Lung microvascular endothelial cell (primary cell): ENCODE results near the gene HLF. TPM values are rescaled to one million over a fixed set of nuclear protein-coding genes. Genes with fewer than 3 reads are reported as not detected.

Experiments
- DNase-seq, 2 donors: peaks; one replicate each; pipeline versions ENCODE4 v3.0.0 to v3.0.0-alpha.2; 2010; ENCODE audit warnings: low read depth in 2 of 2
- total RNA-seq: library from RNA; depleted of rRNA; stranded (reverse); fragments of >200 nt; gene quantifications from 2 replicates; pipeline ENCODE4 v1.2.1, GENCODE V29; 2014

HLF gene
- total RNA-seq, 1 donor from 2014 or later: not detected

DNA sequence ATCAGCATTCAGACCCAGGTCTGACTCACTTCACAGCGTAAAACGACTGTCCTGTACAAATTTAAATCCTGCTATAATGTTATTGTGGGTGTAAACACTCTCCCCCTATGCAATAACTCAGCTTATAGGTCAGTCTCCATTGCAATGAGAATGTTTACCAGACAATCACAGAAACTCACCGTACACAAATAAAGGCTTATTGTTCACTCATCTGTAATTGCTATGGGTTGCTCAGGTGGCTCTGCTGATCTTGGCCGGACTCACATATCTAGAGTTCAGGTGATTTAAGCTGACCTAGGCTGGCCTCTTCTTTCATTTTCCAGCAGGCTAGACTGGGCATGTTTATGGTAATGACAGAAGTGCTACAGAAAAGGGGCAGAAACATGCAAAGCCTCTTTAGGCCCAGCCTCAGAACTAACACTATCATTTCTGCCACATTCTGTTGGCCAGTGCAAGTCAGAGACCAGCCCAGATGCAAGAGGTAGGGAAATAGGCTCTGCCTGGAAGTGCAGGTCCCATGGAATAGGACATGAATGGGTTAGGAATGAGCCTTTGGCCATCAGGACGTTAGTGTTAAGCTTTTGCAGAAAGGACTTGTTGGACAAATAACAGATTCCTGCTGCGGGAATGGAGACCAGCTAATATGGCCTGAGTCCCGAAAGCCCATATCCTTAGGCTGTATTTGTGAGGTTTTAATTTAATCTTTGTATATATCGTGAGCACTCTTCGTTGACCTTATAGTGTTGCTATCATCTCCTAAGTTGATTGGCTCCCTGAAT is 44.0 kb downstream of the HLF start:
- no peak for DNase-seq

DNA sequence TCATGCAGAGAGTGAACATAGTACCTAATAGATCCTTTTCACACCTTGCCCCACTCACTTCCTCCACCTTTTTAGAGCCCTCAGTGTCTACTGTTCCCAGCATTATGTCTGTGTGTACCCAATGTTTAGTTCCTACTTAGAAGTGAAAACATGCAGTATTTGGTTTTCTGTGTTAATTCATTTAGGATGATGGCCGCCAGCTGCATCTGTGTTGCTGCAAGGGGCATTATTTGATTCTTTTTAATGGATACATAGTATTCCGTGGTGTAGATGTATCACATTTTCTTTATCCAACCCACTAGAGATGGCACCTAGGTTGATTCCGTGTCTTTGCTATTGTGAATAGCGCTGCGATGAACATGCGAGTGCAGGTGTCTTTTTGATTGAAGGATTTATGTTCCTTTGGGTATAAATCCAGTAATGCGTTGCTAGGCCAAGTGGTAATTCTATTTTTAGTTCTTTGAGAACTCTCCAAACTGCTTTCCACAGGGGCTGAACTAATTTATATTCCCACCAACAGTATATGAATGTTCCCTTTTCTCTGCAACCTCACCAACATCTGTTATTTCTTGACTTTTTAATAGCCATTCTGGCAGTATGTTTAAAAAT is 47.1 kb downstream of the HLF start:
- no peak for DNase-seq

DNA sequence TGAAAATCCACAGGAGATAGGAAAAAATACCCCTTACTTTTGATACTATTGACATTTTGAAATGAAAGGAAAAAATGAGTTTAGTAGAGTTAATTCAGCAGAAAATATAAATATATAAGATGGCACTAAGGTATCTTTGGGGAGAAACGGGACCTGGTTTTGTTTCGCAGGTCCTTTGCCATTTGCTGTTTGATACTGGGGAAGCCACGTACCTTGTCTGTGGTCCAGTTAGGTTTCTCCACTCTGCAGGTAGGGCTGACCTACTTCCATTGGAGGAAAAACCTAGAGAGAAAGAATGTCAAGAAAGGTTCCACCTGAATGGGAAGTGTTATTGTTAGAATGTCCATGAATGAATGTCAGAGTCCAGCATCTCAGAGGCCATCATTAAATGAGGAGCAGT is 48.1 kb downstream of the HLF start:
- DNase-seq: no peak

DNA sequence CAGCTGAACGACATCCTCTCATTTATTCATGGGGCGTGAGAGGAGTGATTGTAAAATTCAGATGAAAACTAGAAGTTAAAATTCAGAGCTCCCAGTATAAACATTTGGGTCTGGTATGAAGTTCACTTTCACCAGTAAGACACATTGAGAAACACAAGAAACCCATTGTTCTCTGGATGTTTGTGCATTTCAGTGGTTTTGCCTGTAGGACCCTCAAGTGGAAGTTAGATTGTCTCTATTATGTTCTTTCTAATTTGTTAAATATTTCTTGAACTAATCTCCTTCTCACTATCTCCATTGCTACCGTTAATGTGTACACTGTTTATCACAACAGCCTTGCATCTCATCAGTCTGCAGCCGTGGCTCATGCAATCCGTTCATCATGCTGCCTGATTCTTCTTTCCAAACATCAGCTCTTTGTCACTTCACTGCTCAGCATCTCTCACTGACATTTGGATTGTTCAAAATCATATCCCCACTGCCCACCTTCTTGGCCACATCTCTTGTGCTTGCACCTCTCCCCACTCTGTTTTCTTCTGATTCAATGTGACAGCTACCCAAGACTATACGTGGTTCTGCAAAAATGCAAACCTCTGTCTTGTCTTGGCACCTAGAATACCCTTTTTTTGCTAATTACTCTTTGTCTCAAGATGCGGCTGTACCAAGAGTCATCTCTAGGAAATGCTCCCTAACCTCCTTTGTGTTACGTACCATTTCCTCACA is 49.5 kb downstream of the HLF start:
- DNase-seq: no peak

DNA sequence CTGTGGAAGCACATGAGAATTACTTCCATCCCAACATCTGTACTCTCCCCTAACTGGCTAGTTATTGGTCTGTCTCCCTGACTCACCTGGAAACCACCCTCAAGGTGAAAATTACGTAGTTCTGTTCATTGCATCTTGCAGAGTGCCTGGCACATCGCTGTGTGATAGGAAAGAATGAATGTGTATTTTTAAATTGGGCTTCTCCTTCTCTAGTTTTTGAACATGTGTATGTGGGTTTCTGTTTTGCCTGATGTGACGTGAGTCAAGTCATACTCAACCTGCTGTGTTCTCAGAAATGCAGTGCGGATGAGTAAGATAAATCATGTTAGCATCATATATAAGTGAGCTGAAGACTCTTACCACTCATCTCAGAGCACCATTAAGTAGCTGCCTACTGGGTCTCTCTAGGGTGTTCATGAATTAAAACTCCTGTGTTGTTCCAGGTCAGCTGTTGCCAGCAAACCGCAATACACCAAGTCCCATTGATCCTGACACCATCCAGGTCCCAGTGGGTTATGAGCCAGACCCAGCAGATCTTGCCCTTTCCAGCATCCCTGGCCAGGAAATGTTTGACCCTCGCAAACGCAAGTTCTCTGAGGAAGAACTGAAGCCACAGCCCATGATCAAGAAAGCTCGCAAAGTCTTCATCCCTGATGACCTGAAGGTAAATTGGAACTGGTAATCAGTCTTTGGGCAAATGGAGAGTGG is 50.2 kb downstream of the HLF start:
- no peak for DNase-seq

DNA sequence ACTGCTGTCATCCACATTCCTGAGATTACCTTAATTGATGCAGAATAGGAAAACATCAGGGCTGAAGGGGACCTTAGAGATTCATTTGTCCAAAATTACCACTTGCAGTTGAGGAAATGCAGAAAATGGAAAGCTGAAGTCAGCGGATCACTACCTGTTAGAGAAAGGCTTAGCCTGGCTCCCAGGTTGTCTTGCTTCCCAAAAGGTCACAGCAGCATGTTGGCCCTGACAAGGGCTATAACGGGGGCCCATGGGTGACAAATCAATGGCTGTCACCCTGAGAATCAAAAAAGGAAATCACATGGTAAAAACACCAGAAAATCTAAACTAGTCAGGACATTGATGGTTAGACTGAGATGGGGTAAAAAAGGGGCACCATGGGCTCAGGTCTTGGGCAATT is 51.7 kb downstream of the HLF start:
- no peak for DNase-seq

DNA sequence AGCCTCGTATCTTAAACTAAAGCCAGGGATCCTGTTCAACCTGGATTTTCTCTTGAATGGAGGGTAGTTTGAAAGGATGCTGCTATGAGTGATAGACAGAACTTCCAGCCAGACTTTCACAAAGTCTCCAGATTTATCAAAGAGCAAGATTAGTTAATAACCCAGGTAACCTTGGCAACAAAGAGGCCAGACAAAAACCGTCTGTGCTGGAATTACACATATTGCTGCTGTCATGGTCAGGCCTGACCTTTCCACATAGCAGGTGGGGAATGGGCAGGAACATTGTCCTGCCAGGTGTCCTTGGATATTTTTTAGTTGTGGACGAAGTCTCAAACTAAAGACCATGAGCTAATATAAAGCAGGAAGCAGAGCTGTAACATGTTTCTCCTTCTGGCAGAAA is 52.5 kb downstream of the HLF start:
- DNase-seq: no peak

DNA sequence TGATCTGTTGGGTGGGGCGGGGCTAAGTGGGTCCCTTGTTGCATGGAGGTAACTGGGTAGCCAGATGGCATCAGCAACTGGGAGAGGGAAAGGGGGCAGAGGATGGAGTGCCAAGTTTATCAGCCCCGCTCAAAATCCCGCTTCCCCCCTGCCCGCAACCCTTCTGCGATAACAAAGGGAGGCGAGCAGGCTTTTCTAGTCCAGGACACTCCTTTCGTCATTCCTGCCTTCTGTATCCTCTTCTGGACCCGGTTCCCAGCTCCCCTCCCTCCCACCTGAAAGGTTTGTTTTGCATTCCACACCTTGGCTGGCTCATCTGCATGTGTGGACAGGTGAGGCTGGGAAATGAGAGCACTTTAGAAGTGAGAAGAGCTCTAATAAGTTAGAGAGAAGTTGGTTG is 53.3 kb downstream of the HLF start:
- DNase-seq: no peak

DNA sequence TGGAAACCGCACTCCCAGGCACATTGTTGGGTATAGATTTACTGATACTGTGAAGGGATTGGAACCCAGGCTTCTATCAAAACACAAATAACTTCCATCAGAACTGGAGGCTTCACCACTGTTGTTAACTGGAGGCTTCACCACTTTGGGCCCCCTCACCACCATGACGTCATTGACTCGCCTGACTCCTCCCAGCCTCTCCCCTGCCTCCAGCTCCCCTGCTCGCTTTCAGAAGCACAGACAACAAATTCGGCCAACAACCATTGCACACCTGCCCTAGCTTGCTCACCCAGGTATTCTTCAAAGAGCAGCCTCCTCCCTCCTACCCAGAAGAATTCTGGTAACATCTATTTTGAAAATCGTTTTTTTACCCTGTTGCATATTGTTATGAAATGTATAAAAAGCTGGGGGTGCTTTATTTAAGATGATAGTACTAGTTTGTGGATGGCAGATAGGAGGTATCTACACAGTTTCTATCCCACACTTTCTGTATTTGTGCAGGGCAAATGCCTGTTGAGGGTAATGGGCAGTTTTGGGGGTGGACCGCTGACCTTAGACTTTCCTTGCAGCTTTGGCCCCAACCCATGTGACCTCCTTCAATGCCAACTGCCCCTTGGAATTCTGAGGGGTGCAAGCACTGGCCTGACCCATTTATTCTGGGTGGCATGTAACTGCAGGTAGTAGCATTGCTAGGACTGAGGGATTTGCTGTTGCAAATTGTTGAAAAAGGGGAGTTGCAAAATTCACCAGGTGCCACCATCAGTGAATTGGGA is 54.1 kb downstream of the HLF start:
- no peak for DNase-seq

DNA sequence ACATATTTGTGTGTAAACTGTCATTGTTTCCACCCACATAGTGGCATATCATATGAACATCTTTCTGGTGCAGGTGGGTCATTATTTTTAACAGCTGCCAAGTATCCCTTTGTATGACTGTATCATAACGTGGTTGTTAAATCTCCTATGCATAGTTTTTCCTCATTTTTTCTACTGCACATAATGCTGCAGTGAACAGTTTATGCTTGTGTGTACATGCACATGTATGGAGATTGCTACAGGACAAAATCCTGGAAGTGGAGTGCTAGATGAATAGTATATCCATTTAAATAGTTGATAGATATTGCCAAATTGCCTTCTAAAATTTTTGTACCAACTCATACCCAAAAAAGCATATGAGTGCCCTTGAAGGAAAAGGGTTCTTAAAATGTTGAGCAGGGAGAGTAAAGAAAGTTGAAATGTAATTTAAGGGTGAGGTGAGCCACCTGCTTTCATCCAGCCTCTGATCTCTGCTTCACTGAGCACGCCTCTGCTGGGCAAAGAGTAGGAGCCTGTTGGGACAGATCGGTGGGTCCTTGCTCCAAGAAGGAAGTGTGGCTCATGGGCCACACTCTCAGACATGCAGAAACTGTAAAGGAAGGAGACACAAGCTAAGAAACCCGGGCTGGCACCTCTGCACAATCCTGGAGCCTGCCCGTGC is 55.3 kb downstream of the HLF start:
- DNase-seq: no peak

DNA sequence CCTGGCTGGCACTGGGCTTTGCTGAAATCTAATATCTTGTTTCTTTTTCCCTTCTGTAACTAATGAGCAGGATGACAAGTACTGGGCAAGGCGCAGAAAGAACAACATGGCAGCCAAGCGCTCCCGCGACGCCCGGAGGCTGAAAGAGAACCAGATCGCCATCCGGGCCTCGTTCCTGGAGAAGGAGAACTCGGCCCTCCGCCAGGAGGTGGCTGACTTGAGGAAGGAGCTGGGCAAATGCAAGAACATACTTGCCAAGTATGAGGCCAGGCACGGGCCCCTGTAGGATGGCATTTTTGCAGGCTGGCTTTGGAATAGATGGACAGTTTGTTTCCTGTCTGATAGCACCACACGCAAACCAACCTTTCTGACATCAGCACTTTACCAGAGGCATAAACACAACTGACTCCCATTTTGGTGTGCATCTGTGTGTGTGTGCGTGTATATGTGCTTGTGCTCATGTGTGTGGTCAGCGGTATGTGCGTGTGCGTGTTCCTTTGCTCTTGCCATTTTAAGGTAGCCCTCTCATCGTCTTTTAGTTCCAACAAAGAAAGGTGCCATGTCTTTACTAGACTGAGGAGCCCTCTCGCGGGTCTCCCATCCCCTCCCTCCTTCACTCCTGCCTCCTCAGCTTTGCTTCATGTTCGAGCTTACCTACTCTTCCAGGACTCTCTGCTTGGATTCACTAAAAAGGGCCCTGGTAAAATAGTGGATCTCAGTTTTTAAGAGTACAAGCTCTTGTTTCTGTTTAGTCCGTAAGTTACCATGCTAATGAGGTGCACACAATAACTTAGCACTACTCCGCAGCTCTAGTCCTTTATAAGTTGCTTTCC is 56.0 kb downstream of the HLF start:
- no peak for DNase-seq

DNA sequence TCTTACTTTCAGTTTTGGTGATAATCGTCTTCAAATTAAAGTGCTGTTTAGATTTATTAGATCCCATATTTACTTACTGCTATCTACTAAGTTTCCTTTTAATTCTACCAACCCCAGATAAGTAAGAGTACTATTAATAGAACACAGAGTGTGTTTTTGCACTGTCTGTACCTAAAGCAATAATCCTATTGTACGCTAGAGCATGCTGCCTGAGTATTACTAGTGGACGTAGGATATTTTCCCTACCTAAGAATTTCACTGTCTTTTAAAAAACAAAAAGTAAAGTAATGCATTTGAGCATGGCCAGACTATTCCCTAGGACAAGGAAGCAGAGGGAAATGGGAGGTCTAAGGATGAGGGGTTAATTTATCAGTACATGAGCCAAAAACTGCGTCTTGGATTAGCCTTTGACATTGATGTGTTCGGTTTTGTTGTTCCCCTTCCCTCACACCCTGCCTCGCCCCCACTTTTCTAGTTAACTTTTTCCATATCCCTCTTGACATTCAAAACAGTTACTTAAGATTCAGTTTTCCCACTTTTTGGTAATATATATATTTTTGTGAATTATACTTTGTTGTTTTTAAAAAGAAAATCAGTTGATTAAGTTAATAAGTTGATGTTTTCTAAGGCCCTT is 56.8 kb downstream of the HLF start:
- DNase-seq: no peak

DNA sequence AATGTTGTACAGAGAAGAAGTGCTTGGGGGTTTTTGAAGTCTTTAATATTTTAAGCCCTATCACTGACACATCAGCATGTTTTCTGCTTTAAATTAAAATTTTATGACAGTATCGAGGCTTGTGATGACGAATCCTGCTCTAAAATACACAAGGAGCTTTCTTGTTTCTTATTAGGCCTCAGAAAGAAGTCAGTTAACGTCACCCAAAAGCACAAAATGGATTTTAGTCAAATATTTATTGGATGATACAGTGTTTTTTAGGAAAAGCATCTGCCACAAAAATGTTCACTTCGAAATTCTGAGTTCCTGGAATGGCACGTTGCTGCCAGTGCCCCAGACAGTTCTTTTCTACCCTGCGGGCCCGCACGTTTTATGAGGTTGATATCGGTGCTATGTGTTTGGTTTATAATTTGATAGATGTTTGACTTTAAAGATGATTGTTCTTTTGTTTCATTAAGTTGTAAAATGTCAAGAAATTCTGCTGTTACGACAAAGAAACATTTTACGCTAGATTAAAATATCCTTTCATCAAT is 57.8 kb downstream of the HLF start:
- DNase-seq: no peak

DNA sequence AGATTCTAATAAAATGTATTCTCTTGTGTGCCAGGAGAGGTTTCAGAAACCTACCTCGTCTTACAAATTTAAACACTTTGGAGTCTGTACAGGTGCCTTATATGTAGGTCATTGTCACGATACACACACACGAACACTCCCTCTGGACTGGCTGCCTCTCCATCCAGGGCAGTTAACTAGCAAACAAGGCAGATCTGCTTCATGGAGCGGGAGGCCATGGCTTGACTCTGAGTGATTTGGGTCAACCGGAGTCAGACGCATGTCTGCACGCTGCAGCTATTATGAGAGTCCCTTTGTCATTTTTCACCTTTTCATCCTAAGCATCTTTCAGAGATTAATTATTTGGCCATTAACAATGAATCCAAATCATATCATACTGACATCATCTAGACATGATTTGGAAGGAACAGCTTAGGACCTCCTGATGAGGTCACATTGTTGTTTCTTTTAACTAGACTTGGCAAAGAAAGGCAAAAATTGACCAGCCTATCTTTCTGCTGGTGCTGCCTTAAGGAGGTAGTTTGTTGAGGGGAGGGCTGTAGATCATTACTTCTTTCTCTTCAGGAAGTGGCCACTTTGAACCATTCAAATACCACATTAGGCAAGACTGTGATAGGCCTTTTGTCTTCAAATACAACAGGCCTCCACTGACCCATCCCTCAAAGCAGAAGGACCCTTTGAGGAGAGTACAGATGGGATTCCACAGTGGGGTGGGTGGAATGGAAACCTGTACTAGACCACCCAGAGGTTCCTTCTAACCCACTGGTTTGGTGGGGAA is 58.9 kb downstream of the HLF start:
- no peak for DNase-seq

DNA sequence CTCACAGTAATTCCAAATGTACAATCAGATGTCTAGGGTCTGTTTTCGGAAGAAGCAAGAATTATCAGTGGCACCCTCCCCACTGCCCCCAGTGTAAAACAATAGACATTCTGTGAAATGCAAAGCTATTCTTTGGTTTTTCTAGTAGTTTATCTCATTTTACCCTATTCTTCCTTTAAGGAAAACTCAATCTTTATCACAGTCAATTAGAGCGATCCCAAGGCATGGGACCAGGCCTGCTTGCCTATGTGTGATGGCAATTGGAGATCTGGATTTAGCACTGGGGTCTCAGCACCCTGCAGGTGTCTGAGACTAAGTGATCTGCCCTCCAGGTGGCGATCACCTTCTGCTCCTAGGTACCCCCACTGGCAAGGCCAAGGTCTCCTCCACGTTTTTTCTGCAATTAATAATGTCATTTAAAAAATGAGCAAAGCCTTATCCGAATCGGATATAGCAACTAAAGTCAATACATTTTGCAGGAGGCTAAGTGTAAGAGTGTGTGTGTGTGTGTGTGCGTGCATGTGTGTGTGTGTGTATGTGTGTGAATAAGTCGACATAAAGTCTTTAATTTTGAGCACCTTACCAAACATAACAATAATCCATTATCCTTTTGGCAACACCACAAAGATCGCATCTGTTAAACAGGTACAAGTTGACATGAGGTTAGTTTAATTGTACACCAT is 59.7 kb downstream of the HLF start:
- DNase-seq: no peak

DNA sequence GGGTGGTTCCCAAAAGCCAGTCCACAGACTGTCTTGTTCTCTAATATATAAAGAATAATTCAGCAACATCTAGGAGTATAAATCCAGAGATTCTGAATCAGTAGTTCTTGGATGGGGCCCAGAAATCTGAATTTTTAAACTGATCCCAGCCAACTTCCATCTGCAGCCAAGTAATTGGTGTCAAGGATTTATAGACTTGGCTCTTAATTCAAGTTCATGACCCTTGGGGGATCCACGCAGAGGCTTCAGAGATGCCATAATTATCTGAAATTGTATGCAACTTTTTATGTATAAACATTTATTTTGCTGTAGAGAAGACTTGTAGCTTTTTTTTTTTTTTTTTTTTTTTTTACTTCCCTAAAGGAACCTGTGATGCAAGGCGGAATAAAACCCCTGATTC is 60.6 kb downstream of the HLF start:
- no peak for DNase-seq

DNA sequence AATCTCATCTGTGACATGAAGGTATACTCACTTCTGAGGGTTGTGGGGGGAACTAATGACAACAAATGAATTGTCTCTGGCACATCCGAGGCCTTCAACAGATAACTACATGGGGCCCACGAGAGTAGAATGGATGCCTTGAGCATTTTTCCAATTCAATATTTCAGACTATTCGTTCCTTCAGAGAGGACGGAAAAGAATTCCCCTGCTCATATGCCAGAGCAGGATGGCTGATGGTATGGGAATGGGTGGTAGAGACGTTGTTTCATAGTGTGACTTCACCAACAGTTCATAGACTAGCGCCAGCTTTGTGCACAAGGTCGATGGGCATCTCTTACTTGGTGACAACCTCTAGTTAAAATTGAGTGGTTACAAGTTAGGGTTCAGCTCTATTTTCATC is 61.3 kb downstream of the HLF start:
- DNase-seq: no peak
